Adipocyte (in vitro differentiated cells): ENCODE results near the gene NUTM2F.
"Not testable (repeated sequence)": the region's sequence is repeated elsewhere in the genome, so short reads cannot be mapped to it uniquely, and the experiment has no call there.

Experiments used
- DNase-seq: peaks from one replicate; pipeline ENCODE4 v3.0.0-alpha.2; 2015; ENCODE audit warnings: low read depth
- H3K27me3 ChIP-seq: replicated peaks from 2 replicates; pipeline ENCODE4 v1.7.0; 2013; ENCODE audit warnings: mild to moderate bottlenecking, low read length, moderate library complexity; ENCODE audit not compliant: control insufficient read depth, insufficient read depth
- H3K36me3 ChIP-seq: 2 replicates; pipeline ENCODE4 v1.7.0; 2013; ENCODE audit warnings: low read length, mild to moderate bottlenecking, moderate library complexity; ENCODE audit not compliant: control insufficient read depth, insufficient read depth, severe bottlenecking
- H3K4me1 ChIP-seq: 2 replicates; pipeline ENCODE4 v1.7.0; 2013; ENCODE audit warnings: mild to moderate bottlenecking, low read length, moderate library complexity; ENCODE audit not compliant: control insufficient read depth, insufficient read depth
- H3K4me3 ChIP-seq: 2 replicates; pipeline ENCODE4 v1.7.0; 2013; ENCODE audit warnings: mild to moderate bottlenecking, low read length, moderate library complexity
- H3K9ac ChIP-seq: 2 replicates; pipeline ENCODE4 v1.7.0; 2013; ENCODE audit warnings: mild to moderate bottlenecking, low read length, moderate library complexity
- H3K9me3 ChIP-seq: 2 replicates; pipeline ENCODE4 v1.7.0; 2013; ENCODE audit warnings: mild to moderate bottlenecking, low read length, moderate library complexity; ENCODE audit not compliant: control insufficient read depth

The NUTM2F gene, protein sequence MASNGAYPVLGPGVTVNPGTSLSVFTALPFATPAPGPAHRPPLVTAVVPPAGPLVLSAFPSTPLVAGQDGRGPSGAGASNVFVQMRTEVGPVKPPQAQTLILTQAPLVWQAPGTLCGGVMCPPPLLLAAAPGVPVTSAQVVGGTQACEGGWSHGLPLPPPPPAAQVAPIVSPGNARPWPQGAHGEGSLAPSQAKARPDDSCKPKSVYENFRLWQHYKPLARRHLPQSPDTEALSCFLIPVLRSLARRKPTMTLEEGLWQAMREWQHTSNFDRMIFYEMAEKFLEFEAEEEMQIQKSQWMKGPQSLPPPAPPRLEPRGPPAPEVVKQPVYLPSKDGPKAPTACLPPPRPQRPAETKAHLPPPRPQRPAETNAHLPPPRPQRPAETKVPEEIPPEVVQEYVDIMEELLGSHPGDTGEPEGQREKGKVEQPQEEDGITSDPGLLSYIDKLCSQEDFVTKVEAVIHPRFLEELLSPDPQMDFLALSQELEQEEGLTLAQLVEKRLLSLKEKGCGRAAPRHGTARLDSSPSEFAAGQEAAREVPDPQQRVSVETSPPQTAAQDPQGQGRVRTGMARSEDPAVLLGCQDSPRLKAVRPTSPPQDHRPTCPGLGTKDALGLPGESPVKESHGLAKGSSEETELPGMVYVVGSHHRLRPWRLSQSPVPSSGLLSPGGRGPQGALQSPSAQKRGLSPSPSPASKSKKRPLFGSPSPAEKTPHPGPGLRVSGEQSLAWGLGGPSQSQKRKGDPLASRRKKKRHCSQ

DNA sequence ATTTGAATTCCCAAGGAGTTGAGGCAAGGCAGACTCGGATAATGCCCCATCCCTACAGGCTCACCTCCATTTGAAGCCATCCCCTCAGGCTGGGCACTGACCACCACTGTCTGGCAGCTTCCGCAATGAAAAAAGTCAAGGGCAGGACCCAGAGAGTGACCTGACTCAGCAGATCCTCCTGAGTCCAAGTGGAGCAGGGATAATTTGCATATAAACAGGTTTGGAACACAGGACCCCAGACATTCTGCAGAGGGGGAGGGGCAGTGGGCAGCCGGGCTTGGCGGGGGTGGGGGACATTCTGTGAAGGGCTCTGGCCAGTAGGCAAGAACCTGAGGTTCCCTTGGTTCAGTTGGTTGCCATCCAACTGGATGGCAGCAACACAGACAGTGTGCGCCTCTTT, at the start of gene NUTM2F:
Gene NUTM2F, minus strand, starts transcription at position 101 of the 400 bp plus-strand sequence. Its CDS starts 21 bp downstream, at position 80.
- H3K36me3 ChIP-seq, DNase-seq, H3K4me1 ChIP-seq, H3K27me3 ChIP-seq, H3K4me3 ChIP-seq, H3K9ac ChIP-seq, H3K9me3 ChIP-seq: not testable (repeated sequence)

DNA sequence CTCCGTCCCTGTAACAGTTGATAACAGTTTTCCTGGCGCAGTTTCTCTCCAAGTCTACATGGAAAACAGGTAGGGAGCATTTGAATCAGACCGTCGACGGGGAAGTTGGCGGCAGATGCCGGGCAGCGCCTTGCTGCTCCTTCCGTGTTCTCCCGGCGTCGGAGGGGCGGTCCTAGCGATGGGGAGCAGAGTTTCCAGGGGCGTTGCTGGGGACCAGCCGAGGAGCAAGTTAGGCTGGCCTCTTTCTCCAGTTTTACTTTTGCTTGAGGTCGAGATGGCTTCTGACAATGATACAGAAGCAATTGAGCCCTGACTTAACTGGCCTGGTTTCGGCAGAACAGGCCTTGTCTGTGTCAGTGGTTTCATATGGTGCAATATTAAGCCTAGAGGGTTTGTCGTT, 46.8 kb upstream of the NUTM2F start:
- H3K9me3 ChIP-seq, H3K27me3 ChIP-seq, H3K4me1 ChIP-seq, H3K36me3 ChIP-seq: not testable (repeated sequence)
- peak; percentile 39 for DNase-seq
- Histone ChIP-seq H3K9ac (peak overlapping the region; percentile 78), H3K4me3 (peak overlapping the region; percentile 82)

DNA sequence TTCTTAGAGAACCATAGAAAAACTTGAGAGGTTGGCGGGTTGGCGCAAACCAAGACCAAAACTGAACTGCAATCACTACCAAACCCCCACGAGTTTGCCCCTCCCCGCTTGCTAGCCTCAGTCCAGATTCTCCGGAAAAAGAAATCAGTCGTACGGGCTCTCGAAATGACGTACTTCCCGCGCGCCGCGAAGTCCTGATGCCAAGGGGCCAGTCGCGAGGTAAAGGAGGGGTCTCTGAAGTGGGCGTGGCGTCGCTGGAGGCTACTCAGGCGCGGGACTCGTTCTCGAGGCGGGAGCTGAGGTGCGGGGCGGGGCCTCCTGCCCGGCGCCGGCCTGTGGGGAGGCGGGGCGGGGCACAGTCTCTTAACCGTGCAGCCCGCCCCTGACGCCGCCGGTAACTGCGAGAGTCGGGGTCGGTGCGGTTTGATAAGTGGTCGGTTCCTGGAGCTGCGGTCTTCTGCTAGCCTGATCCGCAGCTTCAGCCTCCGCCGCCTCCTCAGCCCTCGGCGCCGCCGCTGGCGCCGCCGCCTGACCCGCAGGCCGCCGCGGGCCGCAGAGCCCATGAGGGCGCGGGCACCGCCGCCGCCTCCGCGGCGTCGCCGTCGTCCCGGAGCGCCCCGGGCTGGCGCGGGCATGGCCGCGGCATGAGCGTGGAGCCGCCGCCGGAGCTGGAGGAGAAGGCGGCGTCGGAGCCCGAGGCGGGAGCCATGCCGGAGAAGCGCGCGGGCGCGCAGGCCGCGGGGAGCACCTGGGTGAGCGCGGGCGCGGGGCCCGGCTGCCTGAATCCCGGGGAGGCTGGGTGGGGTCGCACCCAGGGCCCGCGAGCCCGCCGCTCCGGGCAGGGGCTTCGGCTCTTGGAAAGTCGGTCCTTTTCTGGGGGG, 46.0 kb upstream of the NUTM2F start:
- DNase-seq = peak; percentile 94

DNA sequence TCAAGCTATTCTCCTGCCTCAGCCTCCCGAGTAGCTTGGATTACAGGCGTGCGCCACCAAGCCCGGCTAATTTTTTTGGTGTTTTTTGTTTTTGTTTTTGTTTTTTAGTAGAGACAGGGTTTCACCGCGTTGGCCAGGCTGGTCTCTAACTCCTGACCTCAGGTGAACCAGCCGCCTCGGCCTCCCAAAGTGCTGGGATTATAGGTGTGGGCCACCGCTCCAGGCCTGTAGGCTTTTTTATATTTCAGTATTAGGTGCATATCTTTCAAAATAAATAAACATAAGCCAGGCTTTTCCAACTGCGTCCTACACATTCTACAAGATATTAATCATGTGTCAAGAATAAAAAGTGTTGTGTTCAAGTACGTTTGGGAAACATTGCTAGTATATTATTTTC, 45.3 kb upstream of the NUTM2F start:
- not testable (repeated sequence) for H3K27me3 ChIP-seq, H3K4me1 ChIP-seq, DNase-seq, H3K9me3 ChIP-seq, H3K36me3 ChIP-seq
- H3K9ac ChIP-seq = peak overlapping the region; percentile 83
- H3K4me3 ChIP-seq = peak overlapping the region; percentile 82

More for the DNA sequence above, 46.0 kb upstream of the NUTM2F start:
- H3K27me3 ChIP-seq, H3K4me1 ChIP-seq, H3K36me3 ChIP-seq, H3K9me3 ChIP-seq: not testable (repeated sequence)
- Histone ChIP-seq H3K4me3 (peak overlapping the region; percentile 82), H3K9ac (peak overlapping the region; percentile 83)

DNA sequence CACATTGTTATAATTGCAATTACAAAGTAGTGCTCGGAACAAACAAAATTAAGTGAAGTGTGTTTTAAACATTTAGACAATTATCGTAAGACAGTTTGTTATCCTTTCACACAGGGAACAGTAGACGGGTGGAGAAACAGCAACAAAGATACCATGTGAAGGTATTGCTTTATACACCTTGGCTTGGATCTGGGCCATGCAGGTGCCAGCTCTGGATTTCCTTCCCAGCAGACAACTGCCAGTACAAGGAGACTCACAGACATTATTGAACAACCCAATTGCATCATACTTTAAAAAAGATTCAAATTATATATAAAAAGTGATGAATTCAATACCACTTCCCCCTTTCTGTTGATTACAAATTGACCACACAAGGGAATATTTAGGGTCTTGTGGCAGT, 41.8 kb upstream of the NUTM2F start:
- DNase-seq, H3K36me3 ChIP-seq, H3K4me3 ChIP-seq, H3K4me1 ChIP-seq, H3K9ac ChIP-seq, H3K9me3 ChIP-seq, H3K27me3 ChIP-seq: not testable (repeated sequence)

DNA sequence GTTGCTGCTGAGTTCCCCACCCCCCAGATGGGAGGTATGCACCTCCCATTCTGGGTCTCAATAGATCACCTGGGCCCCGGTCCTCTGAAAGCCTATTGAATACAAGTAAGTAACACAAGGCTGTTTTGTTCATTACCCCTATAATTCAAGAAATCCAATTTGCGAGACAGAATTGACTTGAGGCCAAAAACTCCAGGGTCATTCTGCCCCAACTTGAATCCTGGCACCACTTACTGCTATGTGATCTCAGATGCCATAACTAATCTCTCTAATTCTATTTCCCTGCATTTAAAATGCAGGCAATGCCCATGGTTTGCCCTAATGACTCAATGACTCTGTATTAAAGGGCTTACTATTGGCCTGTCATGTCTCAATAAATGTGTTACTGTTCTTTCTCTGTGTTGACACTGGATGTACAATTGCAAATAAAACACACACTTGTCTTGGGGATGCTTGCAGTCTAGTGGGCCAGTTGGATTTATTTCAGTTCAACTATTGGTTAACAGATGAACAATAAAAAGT, 35.7 kb upstream of the NUTM2F start:
- H3K9me3 ChIP-seq, H3K4me3 ChIP-seq, H3K36me3 ChIP-seq, DNase-seq, H3K9ac ChIP-seq, H3K27me3 ChIP-seq, H3K4me1 ChIP-seq: not testable (repeated sequence)

DNA sequence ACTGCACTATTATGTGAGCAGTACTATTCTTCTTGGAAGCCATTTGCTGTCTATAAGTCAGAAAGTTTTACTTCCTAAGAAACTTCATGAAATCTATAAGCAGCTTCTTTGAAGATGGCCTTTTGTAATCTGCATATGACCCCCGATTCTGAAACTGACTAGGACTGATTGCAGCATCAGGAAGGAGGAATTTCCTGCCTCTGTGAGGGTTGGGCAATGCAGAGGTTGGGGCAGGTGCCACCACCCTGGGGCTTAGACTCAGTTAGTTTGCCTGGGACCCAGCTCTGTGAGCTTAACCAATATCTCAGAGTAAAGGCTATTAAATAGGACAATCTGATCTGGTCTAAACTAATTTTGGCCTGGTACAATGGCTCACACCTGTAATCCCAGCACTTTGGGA, 28.7 kb upstream of the NUTM2F start:
- H3K27me3 ChIP-seq, H3K9me3 ChIP-seq, H3K36me3 ChIP-seq, H3K9ac ChIP-seq, DNase-seq, H3K4me3 ChIP-seq, H3K4me1 ChIP-seq: not testable (repeated sequence)

DNA sequence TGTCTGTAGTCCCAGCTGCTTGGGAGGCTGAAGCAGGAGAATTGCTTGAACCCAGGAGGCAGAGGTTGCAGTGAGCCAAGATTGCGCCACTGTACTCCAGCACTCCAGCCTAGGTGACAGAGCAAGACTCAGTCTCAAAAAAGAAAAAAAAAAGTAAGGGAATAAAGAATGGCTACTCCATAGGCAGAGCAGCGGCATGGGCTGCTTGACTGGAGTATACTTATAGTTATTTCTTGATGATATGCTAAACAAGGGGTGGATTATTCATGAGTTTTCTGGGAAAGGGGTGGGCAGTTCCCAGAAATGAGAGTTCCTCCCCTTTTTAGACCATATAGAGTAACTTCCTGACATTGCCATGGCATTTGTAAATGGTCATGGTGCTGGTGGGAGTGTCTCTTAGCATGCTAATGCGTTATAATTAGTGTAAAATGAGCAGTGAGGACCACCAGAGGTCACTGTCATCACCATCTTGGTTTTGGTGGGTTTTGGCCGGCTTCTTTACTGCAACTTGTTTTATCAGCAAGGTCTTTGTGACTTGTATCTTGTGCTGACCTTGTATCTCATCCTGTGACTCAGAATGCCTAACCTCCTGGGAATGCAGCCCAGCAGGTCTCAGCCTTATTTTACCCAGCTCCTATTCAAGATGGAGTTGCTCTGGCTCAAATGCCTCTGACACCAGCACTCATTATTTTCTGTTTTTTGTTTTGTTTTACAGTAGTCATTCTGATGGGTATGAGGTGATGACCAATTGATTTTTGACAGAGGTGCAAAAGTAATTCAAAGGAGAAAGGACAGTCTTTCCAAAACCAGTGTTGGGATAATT, 23.7 kb upstream of the NUTM2F start:
- not testable (repeated sequence) for H3K9me3 ChIP-seq, DNase-seq, H3K9ac ChIP-seq, H3K27me3 ChIP-seq, H3K4me3 ChIP-seq, H3K4me1 ChIP-seq, H3K36me3 ChIP-seq

DNA sequence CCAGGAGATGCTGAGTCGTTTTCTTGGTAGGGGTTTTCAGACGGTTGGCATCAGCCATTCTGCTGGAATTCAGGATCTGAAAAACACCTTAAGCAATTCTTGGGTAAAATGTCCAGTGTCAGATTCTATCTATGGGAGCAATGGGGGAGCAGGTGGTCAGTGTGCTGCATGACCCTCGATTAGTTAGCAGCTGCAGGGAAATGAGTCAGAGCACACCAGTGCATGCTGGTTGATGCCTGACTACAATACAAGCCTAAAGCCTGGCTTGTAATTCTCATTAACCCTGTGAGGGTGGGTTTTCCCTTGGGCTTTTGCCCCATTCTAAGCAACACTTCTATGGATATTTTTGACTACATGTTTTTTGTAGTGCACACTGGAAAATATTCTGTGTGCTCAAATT, 20.3 kb upstream of the NUTM2F start:
- not testable (repeated sequence) for H3K27me3 ChIP-seq

DNA sequence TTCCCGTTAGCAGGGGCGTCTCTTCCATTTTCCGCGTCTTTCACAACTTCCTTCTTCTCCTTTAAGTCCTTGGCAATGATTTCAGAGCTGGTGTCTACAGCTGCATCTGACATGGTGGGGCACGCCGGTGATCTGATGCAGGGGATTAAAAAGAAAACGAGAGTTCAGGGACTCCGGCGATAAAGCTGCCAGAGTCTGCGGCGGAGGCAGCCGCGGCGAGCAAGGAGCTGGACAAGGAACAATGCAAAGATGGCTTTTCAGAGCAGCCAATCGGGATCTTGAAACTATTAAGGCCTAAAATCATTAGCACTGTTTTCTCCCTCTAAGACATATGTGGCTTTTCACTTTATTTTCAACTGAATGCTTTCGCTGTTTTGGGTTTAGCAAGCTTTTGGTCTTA, 19.0 kb upstream of the NUTM2F start:
- not testable (repeated sequence) for DNase-seq, H3K36me3 ChIP-seq, H3K4me1 ChIP-seq, H3K4me3 ChIP-seq, H3K9me3 ChIP-seq, H3K27me3 ChIP-seq, H3K9ac ChIP-seq

More for the DNA sequence above, 20.3 kb upstream of the NUTM2F start:
- DNase-seq, H3K9ac ChIP-seq, H3K36me3 ChIP-seq, H3K9me3 ChIP-seq, H3K4me3 ChIP-seq, H3K4me1 ChIP-seq: not testable (repeated sequence)
